ENCODE results near the gene ADCY1.

ADCY1 gene

GRCh38 chr7:45624392-45624760, 50.2 kb downstream of the ADCY1 start:
- no peak for DNase-seq (ENCODE audit: low read depth, low spot score)

GRCh38 chr7:45625067-45625466, 50.9 kb downstream of the ADCY1 start:
- no peak for DNase-seq (ENCODE audit: low read depth, low spot score)

- no peak for DNase-seq (ENCODE audit: low read depth, low spot score)
Observed at GRCh38 chr7:45625714-45626440, 51.7 kb downstream of the ADCY1 start.

GRCh38 chr7:45626441-45627430, 52.6 kb downstream of the ADCY1 start:
- no peak for DNase-seq (ENCODE audit: low read depth, low spot score)

- no peak for DNase-seq (ENCODE audit: low read depth, low spot score)
Observed at GRCh38 chr7:45627691-45628456, 53.7 kb downstream of the ADCY1 start.

- no peak for DNase-seq (ENCODE audit: low read depth, low spot score)
Observed at GRCh38 chr7:45631569-45631968, 57.4 kb downstream of the ADCY1 start.

- DNase-seq (ENCODE audit: low read depth, low spot score): no peak
Observed at GRCh38 chr7:45636733-45637132, 62.6 kb downstream of the ADCY1 start.

- no peak for DNase-seq (ENCODE audit: low read depth, low spot score)
Observed at GRCh38 chr7:45638916-45639315, 64.7 kb downstream of the ADCY1 start.

- DNase-seq (ENCODE audit: low read depth, low spot score): no peak
Observed at GRCh38 chr7:45642044-45642443, 67.9 kb downstream of the ADCY1 start.

- DNase-seq (ENCODE audit: low read depth, low spot score): no peak
Observed at GRCh38 chr7:45643630-45644029, 69.5 kb downstream of the ADCY1 start.

GRCh38 chr7:45644237-45644636, 70.1 kb downstream of the ADCY1 start:
- no peak for DNase-seq (ENCODE audit: low read depth, low spot score)

GRCh38 chr7:45645141-45645969, 71.2 kb downstream of the ADCY1 start:
- DNase-seq (ENCODE audit: low read depth, low spot score): no peak

- no peak for DNase-seq (ENCODE audit: low read depth, low spot score)
Observed at GRCh38 chr7:45646207-45646821, 72.1 kb downstream of the ADCY1 start.

- no peak for DNase-seq (ENCODE audit: low read depth, low spot score)
Observed at GRCh38 chr7:45646996-45647825, 73.0 kb downstream of the ADCY1 start.

GRCh38 chr7:45647967-45648670, 74.0 kb downstream of the ADCY1 start:
- DNase-seq (ENCODE audit: low read depth, low spot score): no peak

- DNase-seq (ENCODE audit: low read depth, low spot score): no peak
Observed at GRCh38 chr7:45648671-45648995, 74.5 kb downstream of the ADCY1 start.

- DNase-seq (ENCODE audit: low read depth, low spot score): no peak
Observed at GRCh38 chr7:45649560-45650346, 75.6 kb downstream of the ADCY1 start.

All from activated CD4-positive, CD25-positive, alpha-beta regulatory T cell treated with anti-CD3 and anti-CD28 coated beads, Interleukin-2, amount 50 U/mL, for 16 hours (primary cell).